Posterior vena cava (tissue), 2 donors: ENCODE measurements around the gene ATXN7. TPM values are rescaled to one million over a fixed set of nuclear protein-coding genes. Genes with fewer than 3 reads are reported as not detected.

Experiments
- total RNA-seq, 2 donors: library from RNA; stranded (reverse); fragmentation: NEBNext Ultra II Directional; extraction: Animal tissue kit (Norgen Biotek cat#: 25700); gene quantifications; one replicate each; pipeline ENCODE4 v1.2.1, GENCODE V29; 2021
- donor health status: DM: yes; HTN: yes; CAD: no.
- donor health status: DM: yes; HTN: yes; CAD: no.

ATXN7 gene
- total RNA-seq, 2 donors from 2014 or later, result 25.5 to 31.0 TPM

Other genes starting within 250 kb of the ATXN7 start
- gene SNTN, start 211.2 kb upstream of the ATXN7 start, total RNA-seq, result not detected
- not detected for gene C3orf49, start 44.6 kb upstream of the ATXN7 start, total RNA-seq
- gene THOC7, start 62 bp upstream of the ATXN7 start, total RNA-seq, result 10 to 100 TPM; 69.7 to 74.3 TPM
- not detected for gene SCAANT1, start 48.5 kb downstream of the ATXN7 start, total RNA-seq
- gene PSMD6, start 159.6 kb downstream of the ATXN7 start, total RNA-seq, result 10 to 100 TPM; 53.3 to 62.7 TPM